ENCODE data around the gene PLA1A. TPM values are rescaled to one million over a fixed set of nuclear protein-coding genes. Genes with fewer than 3 reads are reported as not detected.

Gene PLA1A
- total and polyA plus RNA-seq, 2 donors (not counting 1 experiment from before 2014, with no cell fraction given) = 0.27 to 0.28 TPM

- ATAC-seq (ENCODE audit: low read depth) (no peak), DNase-seq (no peak)
- Histone ChIP-seq H3K9me3 (ENCODE audit: control extremely low read depth in 1 of 3, control insufficient read depth in 2 of 3, insufficient read depth in 1 of 3, low read length in 2 of 3) (peaks cover 0 to 5% (median 4%) of the 10 kb centered on the region in 3 donors), H3K9ac (ENCODE audit: low read length) (no peak overlapping the region), H2AFZ (ENCODE audit: insufficient read depth, low read depth, low read length, poor library complexity, severe bottlenecking) (no peak overlapping the region), H3K79me2 (ENCODE audit: control insufficient read depth, insufficient read depth, low read length) (no peaks in the 10 kb centered on the region), H3K4me3 (ENCODE audit: control extremely low read depth in 1 of 5, extremely low read depth in 1 of 5, insufficient read depth in 1 of 5, low read depth in 2 of 5, low read length in 4 of 5) (no peak overlapping the region), H3K27ac (ENCODE audit: low read length in 2 of 2) (no peak overlapping the region), H3K36me3 (replicated peaks in 1 of 2; ENCODE audit: control extremely low read depth in 1 of 2, control insufficient read depth in 1 of 2, extremely low read depth in 1 of 2, insufficient read depth in 2 of 2, low read length in 1 of 2) (peaks cover 0 to 14% of the 10 kb centered on the region in 2 experiments), H3K4me2 (replicated peaks; ENCODE audit: low read depth, low read length, poor library complexity, severe bottlenecking) (no peak overlapping the region), H3K27me3 (replicated peaks in 1 of 4; ENCODE audit: control extremely low read depth in 1 of 4, control insufficient read depth in 3 of 4, insufficient read depth in 4 of 4, low read length in 3 of 4) (no peaks in the 10 kb centered on the region), H4K20me1 (ENCODE audit: control insufficient read depth, insufficient read depth, low read length, poor library complexity, severe bottlenecking) (no peaks in the 10 kb centered on the region), H3K4me1 (ENCODE audit: control insufficient read depth in 2 of 2, insufficient read depth in 2 of 2, low read length in 2 of 2) (peaks cover 19 to 22% of the 10 kb centered on the region in 2 donors)
- peaks cover 39% of the 10 kb centered on the region for H3K4me1 Mint-ChIP-seq
- intact Hi-C loops (cut with micrococcal nuclease) = loop anchor here (5.0 kb wide), 2 partner anchors 38 to 42 kb away; no protein-coding TSS in a partner anchor
- POLR2A ChIA-PET = interaction anchor here (0.6 to 1.6 kb wide), 2 partner anchors 10 to 19 kb away, joined by 3 to 5 read pairs; partner anchors contain the start of gene ADPRH
- H3K27ac Mint-ChIP-seq = no peak overlapping the region
- H3K9me3 Mint-ChIP-seq (ENCODE audit: insufficient read depth) = no peaks in the 10 kb centered on the region
- 70% methylated on average over 2 of the region's 6 CpGs for WGBS (ENCODE audit: insufficient coverage)
- TF ChIP-seq EZH2 (IDR thresholded peaks at IDR 0.05; ENCODE audit: borderline replicate concordance, insufficient read depth, low read depth, low read length, poor library complexity, severe bottlenecking) (no peak), CTCF (IDR thresholded peaks at IDR 0.05) (no peak)
- peak overlapping the region; percentile 51 for H3K4me3 Mint-ChIP-seq
- CTCF ChIA-PET = interaction anchor here (0.6 to 1.5 kb wide), 4 partner anchors 10 to 491 kb away, joined by 3 to 4 read pairs (median 3); no protein-coding TSS in a partner anchor
- no peaks in the 10 kb centered on the region for H3K27me3 Mint-ChIP-seq
Measured at GRCh38 chr3:119589102-119589773, 8.4 kb upstream of the PLA1A start.

- ATAC-seq (ENCODE audit: low read depth) (no peak), DNase-seq (no peak)
- no peaks in the 10 kb centered on the region for H3K27me3 Mint-ChIP-seq
- H2AFZ ChIP-seq (ENCODE audit: insufficient read depth, low read depth, low read length, poor library complexity, severe bottlenecking) = no peak overlapping the region
- peaks cover 39% of the 10 kb centered on the region for H3K4me1 Mint-ChIP-seq
- no peaks in the 10 kb centered on the region for H4K20me1 ChIP-seq (ENCODE audit: control insufficient read depth, insufficient read depth, low read length, poor library complexity, severe bottlenecking)
- intact Hi-C loops (cut with micrococcal nuclease) = no loop called here
- no peak overlapping the region for H3K4me3 Mint-ChIP-seq
- no peak overlapping the region for H3K27ac ChIP-seq (ENCODE audit: low read length in 2 of 2)
- H3K9me3 Mint-ChIP-seq (ENCODE audit: insufficient read depth) = no peaks in the 10 kb centered on the region
- TF ChIP-seq EZH2 (IDR thresholded peaks at IDR 0.05; ENCODE audit: borderline replicate concordance, insufficient read depth, low read depth, low read length, poor library complexity, severe bottlenecking) = no peak
- no peak for TF ChIP-seq CTCF (IDR thresholded peaks at IDR 0.05)
- H3K79me2 ChIP-seq (ENCODE audit: control insufficient read depth, insufficient read depth, low read length) = no peaks in the 10 kb centered on the region
- no peak overlapping the region for H3K9ac ChIP-seq (ENCODE audit: low read length)
- CTCF ChIA-PET = no interaction called here
- no peak overlapping the region for H3K27ac Mint-ChIP-seq
- H3K4me3 ChIP-seq (ENCODE audit: control extremely low read depth in 1 of 5, extremely low read depth in 1 of 5, insufficient read depth in 1 of 5, low read depth in 2 of 5, low read length in 4 of 5) = no peak overlapping the region
- peaks cover 0 to 5% (median 4%) of the 10 kb centered on the region in 3 donors for H3K9me3 ChIP-seq (ENCODE audit: control extremely low read depth in 1 of 3, control insufficient read depth in 2 of 3, insufficient read depth in 1 of 3, low read length in 2 of 3)
- POLR2A ChIA-PET = no interaction called here
- peaks cover 20 to 22% of the 10 kb centered on the region in 2 donors for H3K4me1 ChIP-seq (ENCODE audit: control insufficient read depth in 2 of 2, insufficient read depth in 2 of 2, low read length in 2 of 2)
- peaks cover 0 to 12% of the 10 kb centered on the region in 2 experiments for H3K36me3 ChIP-seq (replicated peaks in 1 of 2; ENCODE audit: control extremely low read depth in 1 of 2, control insufficient read depth in 1 of 2, extremely low read depth in 1 of 2, insufficient read depth in 2 of 2, low read length in 1 of 2)
- no peaks in the 10 kb centered on the region for H3K27me3 ChIP-seq (replicated peaks in 1 of 4; ENCODE audit: control extremely low read depth in 1 of 4, control insufficient read depth in 3 of 4, insufficient read depth in 4 of 4, low read length in 3 of 4)
- H3K4me2 ChIP-seq (replicated peaks; ENCODE audit: low read depth, low read length, poor library complexity, severe bottlenecking) = no peak overlapping the region
- no CpG with 5 or more reads among the region's 1 CpG for WGBS (ENCODE audit: insufficient coverage)
Measured at GRCh38 chr3:119590706-119591105, 7.0 kb upstream of the PLA1A start.
